ENCODE measurements around the gene AFF4.

The AFF4 gene

DNA sequence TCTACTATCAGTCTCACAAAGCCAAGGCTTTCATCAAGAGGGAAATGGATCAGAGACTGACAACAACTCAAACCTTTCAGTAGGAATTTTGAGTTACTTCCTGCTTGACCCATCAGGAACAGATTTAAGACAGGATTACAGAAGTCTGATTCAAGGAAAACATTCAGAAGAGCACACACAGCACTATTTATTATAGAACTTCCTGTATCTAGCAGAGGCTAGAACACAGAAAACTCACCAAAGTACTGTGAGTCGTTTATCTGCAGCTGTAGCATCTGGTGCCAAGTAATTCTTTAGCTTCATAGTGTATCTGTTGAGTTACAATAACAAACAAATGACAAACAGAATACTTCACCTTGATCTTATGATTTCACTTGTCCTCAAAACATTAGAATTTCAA lies 76.2 kb downstream of the AFF4 start:
- no peak overlapping the region for H3K4me3 ChIP-seq (ENCODE audit: low read depth, low read length)

GRCh38 chr5:132886064-132886823 lies 77.2 kb downstream of the AFF4 start:
- no peak overlapping the region for H3K4me3 ChIP-seq (ENCODE audit: low read depth, low read length)

- no peak overlapping the region for H3K4me3 ChIP-seq (ENCODE audit: low read depth, low read length)
These were observed 78.9 kb downstream of the AFF4 start for GRCh38 chr5:132884548-132884947.

DNA sequence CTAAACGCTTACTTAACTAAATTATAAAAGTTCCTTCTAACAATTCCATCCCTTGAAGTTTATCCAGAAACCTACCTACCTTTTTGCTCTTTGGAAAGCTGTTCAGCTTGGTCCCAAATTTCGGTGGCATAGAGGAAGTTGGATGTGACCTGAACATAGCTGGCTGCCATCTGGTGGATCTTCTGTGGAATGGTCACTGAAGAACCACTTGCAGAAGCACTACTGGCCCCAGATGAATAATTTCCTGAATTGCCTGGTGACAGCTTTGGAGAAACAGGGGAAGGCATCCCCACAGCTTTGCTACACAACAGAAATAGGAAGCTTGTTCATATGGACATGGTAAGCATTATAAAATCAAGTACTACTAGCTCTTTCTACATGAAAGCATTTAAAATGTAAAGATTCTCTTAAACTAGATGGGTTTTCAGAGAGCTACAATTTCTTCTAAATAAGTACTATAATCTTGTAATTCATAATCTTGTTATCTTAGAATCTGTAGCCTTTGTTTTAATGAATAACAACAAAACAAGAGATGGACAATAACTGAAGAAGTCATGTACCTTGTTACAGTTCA lies 80.1 kb downstream of the AFF4 start:
- H3K4me3 ChIP-seq (ENCODE audit: low read depth, low read length): no peak overlapping the region

GRCh38 chr5:132877938-132878337 lies 85.5 kb downstream of the AFF4 start:
- no peak overlapping the region for H3K4me3 ChIP-seq (ENCODE audit: low read depth, low read length)

- no peak overlapping the region for H3K4me3 ChIP-seq (ENCODE audit: low read depth, low read length)
These were observed 86.0 kb downstream of the AFF4 start for GRCh38 chr5:132877466-132877865.

GRCh38 chr5:132876020-132876759 lies 87.2 kb downstream of the AFF4 start:
- no peak overlapping the region for H3K4me3 ChIP-seq (ENCODE audit: low read depth, low read length)

GRCh38 chr5:132873930-132874271 lies 89.5 kb downstream of the AFF4 start:
- H3K4me3 ChIP-seq (ENCODE audit: low read depth, low read length): no peak overlapping the region

- no peak within 1 kb of the TSS for H3K4me3 ChIP-seq (ENCODE audit: low read depth, low read length)
These were observed 90.1 kb downstream of the AFF4 start, which contains the start of gene LEAP2 for GRCh38 chr5:132873119-132873929. Gene LEAP2, plus strand, starts transcription at chr5:132873668. Its CDS starts 27 bp downstream, at chr5:132873695.

DNA sequence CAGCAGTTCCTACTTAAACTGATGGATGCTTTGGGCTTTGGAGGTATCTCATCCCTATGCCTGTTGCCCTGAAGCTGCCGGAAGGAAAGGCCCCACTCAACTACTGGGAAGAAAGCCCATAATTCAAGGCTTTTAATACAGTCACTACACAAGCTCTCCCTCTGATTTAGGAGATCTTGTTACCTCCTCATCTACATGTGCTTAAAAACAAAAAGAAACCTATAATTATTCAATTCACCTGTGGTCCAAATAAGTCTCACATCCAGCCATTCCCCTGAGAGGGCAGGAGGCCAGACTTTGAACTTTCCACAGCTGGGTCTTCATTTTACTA lies 90.7 kb downstream of the AFF4 start:
- no peak overlapping the region for H3K4me3 ChIP-seq (ENCODE audit: low read depth, low read length)

DNA sequence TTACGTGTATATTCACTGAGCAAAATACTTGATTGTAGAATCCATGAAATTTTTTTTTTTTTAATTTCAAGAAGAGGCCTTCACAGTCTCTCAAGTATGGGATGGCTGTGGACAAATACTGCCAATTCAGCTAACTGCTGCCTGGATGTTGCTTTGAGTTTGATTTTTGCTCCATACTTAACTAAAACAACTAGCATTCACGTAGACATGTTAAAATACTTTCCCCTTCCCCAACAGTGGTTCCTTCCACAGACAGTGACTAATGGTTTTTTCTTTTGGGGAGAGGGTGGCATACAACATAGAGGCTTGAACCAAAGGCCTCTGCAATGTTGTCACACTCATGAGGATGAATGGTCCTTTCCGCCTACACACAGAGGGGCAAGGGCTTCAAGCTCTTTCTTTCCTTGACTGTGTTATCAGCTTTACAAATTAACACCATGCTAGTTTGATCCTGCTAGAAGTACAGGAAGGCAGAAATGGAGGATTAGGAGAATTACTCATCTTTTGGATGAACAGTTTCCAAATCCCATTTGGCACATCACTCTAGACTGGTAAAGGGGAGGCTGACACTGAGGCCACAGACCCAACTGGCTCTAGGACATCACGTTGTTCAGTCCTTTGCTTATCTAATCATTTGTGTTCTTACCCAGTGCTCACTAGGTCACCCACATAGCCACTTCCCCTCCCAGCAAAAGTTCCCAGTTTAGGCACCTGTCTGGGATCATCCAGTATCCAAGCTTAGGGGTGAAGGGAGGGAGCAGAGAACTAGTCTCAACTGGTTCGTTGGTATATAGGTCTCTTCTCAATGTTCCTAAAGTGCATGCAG lies 91.8 kb downstream of the AFF4 start:
- H3K4me3 ChIP-seq (ENCODE audit: low read depth, low read length): no peak overlapping the region

DNA sequence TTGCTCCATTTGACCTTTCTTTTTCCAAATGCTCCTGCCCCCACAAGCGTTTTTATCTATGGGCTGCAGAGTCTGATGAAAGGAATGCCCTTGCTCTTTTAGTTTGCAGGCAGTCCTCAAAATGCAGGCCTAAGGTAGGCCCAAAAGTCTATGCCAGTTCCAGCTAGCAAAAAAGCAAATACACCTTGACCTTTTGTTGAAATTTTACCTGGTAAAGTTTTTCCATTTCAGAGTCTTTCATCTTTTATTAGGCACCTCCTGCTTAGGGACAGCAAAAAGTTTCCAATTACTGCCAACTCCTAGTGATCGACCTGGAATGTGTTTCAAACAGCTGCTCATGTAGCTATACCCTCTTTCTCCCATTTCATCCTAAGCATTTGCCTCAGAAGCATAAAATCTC lies 92.6 kb downstream of the AFF4 start:
- H3K4me3 ChIP-seq (ENCODE audit: low read depth, low read length): no peak overlapping the region

- no peak overlapping the region for H3K4me3 ChIP-seq (ENCODE audit: low read depth, low read length)
These were observed 94.7 kb downstream of the AFF4 start for GRCh38 chr5:132868754-132869153.

DNA sequence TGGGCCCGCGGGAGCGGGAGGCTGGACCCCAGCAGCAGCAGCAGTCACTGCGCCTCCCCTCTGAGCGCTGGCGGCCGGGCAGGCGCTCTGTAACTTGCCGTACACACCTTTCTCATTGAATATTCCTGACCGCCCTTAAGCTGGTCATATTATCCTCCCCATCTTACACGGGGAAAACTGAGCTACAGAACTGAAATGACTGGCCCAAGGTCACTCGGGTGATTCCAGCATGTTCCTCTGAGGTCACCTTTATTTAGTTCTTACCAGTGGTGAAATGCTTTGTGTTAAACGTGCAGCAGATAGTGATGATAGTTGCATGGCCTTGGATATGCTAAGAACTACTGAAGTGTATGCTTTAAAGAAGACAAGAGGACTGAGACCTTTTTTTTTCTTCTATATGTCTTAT lies 96.4 kb downstream of the AFF4 start:
- H3K4me3 ChIP-seq (ENCODE audit: low read depth, low read length): peak overlapping the region; percentile 95

DNA sequence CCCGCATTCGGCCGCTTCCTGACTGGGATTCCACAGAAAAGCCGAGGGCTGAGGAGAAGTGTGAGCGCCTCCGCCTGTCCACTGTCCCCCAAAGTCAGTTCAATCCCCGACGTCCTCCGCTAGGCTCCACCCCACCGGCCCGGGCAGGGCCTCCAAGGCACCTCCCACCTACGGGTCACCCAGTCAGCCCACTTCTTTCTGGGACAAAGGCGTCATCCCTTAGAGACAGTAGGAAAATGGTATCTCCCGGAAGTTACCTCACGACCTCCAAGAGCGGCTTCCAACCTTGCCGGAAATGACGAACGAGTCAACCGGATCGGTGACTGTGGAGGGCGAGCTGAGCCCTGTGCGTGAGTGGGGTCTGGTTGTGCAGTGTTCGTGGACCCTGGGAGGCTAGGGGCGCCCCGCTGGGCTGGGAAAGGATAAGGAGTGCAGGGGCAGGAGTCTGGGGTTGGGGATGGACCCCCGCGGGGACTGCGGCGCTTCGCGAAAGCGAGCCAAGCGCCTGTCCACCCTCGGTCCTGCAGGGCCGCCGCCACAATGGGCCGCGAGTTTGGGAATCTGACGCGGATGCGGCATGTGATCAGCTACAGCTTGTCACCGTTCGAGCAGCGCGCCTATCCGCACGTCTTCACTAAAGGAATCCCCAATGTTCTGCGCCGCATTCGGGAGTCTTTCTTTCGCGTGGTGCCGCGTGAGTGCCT lies 96.9 kb downstream of the AFF4 start, which contains the start of the genes GDF9 and UQCRQ:
Gene GDF9 (minus strand): TSS at position 128 of the 704 bp plus-strand sequence. CDS start 1,936 bp downstream, outside the sequence.
Gene UQCRQ (plus strand): TSS at position 301 of the 704 bp plus-strand sequence. CDS start 240 bp downstream, at position 541.
- H3K4me3 ChIP-seq (ENCODE audit: low read depth, low read length): peak within 1 kb of the TSS; percentile 95

DNA sequence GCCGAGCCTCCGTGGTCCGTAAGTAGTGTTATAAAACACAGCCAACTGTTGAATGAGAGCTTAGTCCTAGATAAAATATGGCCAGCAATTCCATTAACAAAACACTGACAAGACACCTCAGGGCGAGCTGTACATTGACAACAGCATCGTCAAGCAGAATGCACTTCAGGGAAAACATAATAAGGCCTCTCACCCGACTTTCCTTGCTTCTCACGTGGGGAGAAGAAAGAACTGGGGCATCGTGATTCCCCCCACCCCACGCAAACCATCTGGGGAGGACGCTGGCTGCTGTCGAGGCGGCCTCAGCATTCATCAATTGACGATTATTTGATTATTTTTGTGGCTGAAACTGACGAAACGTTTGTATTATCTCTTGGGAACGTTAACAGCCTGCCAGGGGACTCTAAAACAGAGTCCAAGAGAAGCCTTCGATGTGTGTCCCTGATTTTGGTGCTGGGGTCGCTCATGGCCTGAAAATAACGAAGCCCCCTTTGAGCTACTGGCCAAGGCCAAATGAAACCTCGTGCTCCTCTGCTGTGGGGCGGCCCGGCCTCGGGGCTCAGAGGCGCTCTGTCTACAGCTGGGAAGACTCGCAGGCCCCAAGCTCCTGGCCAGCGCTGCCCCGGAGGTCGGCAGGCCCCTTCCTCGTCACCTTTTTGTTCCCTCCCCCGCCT lies 97.6 kb downstream of the AFF4 start:
- H3K4me3 ChIP-seq (ENCODE audit: low read depth, low read length): peak overlapping the region; percentile 95

DNA sequence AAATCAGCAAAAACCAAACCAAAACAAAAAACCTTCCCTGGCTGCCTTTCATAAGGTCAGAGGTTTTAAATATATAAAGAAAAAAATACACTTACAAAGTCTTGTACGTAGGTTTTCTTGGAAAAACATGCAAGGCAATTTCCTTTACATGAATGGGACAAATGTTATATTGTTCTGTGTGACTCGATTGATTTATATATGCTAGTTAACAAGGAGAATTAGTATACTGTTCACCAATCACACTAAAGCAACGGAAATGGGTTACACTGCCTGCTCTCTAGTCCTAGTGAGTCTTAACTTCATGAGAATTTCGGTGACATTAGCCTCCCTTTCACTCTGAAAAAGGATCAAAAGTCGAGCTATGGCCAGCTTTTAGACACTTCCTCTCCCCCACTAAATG lies 102.7 kb downstream of the AFF4 start:
- no peak overlapping the region for H3K4me3 ChIP-seq (ENCODE audit: low read depth, low read length)

- no peak overlapping the region for H3K4me3 ChIP-seq (ENCODE audit: low read depth, low read length)
These were observed 103.5 kb downstream of the AFF4 start for GRCh38 chr5:132859889-132860437.

- H3K4me3 ChIP-seq (ENCODE audit: low read depth, low read length): no peak overlapping the region
These were observed 107.4 kb downstream of the AFF4 start for GRCh38 chr5:132856011-132856410.
